ENCODE data around the gene DUSP8. TPM values are rescaled to one million over a fixed set of nuclear protein-coding genes. Genes with fewer than 3 reads are reported as not detected.

DUSP8 gene
- total RNA-seq: 10 to 100 TPM in 8 of 9 donors, 1 to 10 TPM in 1; 9.8 to 29.9 (median 17.1) TPM
- polyA plus RNA-seq: 10 to 100 TPM; 10.9 to 12.8 TPM
- long read RNA-seq, donor 1, full-length matches to known transcripts: 4 of 22 reads
- long read RNA-seq, donor 1, partial matches to known transcripts: 7 of 22 reads
- long read RNA-seq, donor 1, other reads (novel, unspliced or antisense): 11 of 22 reads
- long read RNA-seq, donor 2, partial matches to known transcripts: 0 of 1 reads
- long read RNA-seq, donor 2, other reads (novel, unspliced or antisense): 1 of 1 reads
- long read RNA-seq, donor 3, full-length matches to known transcripts: 23 of 47 reads
- long read RNA-seq, donor 3, partial matches to known transcripts: 12 of 47 reads
- long read RNA-seq, donor 3, other reads (novel, unspliced or antisense): 12 of 47 reads

DNA sequence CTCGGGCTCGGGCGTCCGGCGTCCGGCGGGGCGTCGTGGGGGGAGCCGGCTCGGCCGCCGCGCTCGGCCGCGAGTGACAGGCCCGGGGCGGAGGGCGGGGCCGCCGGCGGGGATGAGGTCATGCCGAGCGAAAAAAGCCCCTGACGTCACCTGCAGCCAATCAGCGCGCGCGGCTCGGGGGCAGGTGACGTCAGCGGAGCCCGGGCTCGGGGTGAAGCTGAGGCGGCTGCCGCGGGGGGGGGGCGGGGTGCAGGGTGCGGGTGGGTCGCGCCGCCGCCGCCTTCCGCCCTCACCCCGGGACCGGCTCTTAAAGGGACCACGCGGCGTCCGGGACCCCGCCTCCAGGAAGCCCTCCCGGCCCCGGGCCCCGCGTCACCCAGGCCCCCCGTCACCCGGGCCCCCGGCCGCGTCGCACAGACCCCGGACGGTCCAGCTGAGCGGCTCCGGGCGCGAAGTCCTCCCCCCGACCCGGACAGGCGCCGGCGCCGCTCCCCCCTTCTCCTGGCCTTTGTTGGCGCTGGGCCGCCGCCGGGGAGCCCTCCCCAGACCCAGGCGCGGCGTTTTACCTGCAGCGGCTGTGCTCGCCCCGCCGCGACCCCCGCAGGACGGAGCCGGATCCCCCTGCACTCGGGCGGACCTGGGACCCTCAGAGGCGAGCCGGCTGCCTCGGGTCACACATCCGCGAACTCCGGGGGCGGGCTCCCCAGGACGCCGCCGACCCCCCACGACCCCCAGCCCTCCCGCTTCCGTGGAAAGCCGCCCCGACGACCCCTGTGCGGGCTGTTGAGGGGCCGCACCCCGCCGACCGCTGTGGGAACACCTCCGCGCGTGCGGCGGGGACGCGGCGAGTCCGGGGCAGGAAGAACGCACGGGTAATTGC lies at the start of gene DUSP8:
Gene DUSP8 (minus strand): TSS at position 75 of the 880 bp plus-strand sequence. CDS start 6,445 bp downstream, outside the sequence.
- Histone ChIP-seq H3K27ac (peak within 1 kb of the TSS; percentile 57 to 93 (median 84)), H3K36me3 (no peaks in the 10 kb centered on the region), H3K9me3 (no peaks in the 10 kb centered on the region), H3K4me1 (peaks cover 2 to 65% (median 33%) of the 10 kb centered on the region in 12 donors), H3K4me3 (peak within 1 kb of the TSS; percentile 55 to 85 (median 78)), H3K27me3 (peaks cover 0 to 25% (median 0%) of the 10 kb centered on the region in 9 donors)
- DNase-seq: peak; percentile 94 to 96 (median 95)
- ATAC-seq: peak; percentile 75 to 80 (median 78)
- intact Hi-C loops (cut with DNase I): loop anchor here in 7 of 10 donors (2.0 to 10.0 kb wide), 7 partner anchors 14 to 370 kb away; partner anchors contain the start of gene TOLLIP (in 1 of the 7)
- TF ChIP-seq, protein P1, sequence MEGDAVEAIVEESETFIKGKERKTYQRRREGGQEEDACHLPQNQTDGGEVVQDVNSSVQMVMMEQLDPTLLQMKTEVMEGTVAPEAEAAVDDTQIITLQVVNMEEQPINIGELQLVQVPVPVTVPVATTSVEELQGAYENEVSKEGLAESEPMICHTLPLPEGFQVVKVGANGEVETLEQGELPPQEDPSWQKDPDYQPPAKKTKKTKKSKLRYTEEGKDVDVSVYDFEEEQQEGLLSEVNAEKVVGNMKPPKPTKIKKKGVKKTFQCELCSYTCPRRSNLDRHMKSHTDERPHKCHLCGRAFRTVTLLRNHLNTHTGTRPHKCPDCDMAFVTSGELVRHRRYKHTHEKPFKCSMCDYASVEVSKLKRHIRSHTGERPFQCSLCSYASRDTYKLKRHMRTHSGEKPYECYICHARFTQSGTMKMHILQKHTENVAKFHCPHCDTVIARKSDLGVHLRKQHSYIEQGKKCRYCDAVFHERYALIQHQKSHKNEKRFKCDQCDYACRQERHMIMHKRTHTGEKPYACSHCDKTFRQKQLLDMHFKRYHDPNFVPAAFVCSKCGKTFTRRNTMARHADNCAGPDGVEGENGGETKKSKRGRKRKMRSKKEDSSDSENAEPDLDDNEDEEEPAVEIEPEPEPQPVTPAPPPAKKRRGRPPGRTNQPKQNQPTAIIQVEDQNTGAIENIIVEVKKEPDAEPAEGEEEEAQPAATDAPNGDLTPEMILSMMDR (IDR thresholded peaks at IDR 0.05): no peak
- TF ChIP-seq POLR2A (IDR thresholded peaks at IDR 0.05): peak in 1 of 2 donors; percentile 47
- 1% methylated on average over 65 to 124 of the region's 124 CpGs for WGBS, 4 donors

DNA sequence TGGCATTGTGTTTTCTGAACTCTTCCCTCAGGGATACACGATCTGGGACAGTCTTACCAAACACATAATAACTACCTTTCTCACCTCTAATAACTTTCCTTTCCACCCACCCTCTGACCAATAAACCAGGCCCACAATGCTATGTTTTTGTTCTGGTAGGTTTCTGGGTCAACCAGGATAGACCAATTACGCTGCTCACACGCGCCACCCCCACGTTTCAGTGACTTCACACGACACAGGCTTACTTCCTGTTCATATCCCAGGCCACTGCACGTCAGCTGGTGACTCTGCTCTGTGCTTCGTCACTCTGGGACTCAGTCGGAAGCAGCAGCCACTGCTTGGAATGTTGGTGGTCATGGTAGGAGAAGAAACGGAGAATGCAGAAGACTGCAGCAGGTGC lies 47.4 kb upstream of the DUSP8 start:
- DNase-seq (no peak), ATAC-seq (peak in 1 of 4 donors; percentile 85)
- H3K27me3 ChIP-seq: peaks cover 0 to 16% (median 0%) of the 10 kb centered on the region in 9 donors

GRCh38 chr11:1618231-1618630 lies 46.2 kb upstream of the DUSP8 start:
- DNase-seq (no peak), ATAC-seq (no peak)
- TF ChIP-seq, protein P1 (IDR thresholded peaks at IDR 0.05): no peak
- TF ChIP-seq POLR2A (IDR thresholded peaks at IDR 0.05): no peak
- Histone ChIP-seq H3K4me3 (no peak overlapping the region), H3K4me1 (no peaks in the 10 kb centered on the region), H3K27me3 (peaks cover 0 to 16% (median 0%) of the 10 kb centered on the region in 9 donors), H3K9me3 (no peaks in the 10 kb centered on the region), H3K27ac (no peak overlapping the region), H3K36me3 (no peaks in the 10 kb centered on the region)
- WGBS, 4 donors: 80 to 88% (median 86%) methylated on average over 10 of the region's 10 CpGs
- intact Hi-C loops (cut with DNase I): no loop called here

More for the DNA sequence above, 47.4 kb upstream of the DUSP8 start:
- Histone ChIP-seq H3K4me1 (no peaks in the 10 kb centered on the region), H3K27ac (no peak overlapping the region), H3K4me3 (no peak overlapping the region), H3K36me3 (no peaks in the 10 kb centered on the region), H3K9me3 (no peaks in the 10 kb centered on the region)
- intact Hi-C loops (cut with DNase I): no loop called here
- 29 to 47% (median 30%) methylated on average over 10 of the region's 10 CpGs for WGBS, 4 donors
- TF ChIP-seq, protein P1 (IDR thresholded peaks at IDR 0.05): no peak
